CD4-positive, alpha-beta memory T cell (primary cell): Measurements from ENCODE around the gene FOXE1. TPM values are rescaled to one million over a fixed set of nuclear protein-coding genes. Genes with fewer than 3 reads are reported as not detected.

Experiments used
- CTCF ChIA-PET: fragments of 350-600 bp; sonication (Branson Sonifier 250); formaldehyde crosslinking; loops from one replicate; lab custom pipeline; 2021; ENCODE audit warnings: inconsistent platforms; ENCODE audit not compliant: partially characterized antibody; lab: Charles Lee
- POLR2A ChIA-PET: fragments of 350-600 bp; sonication (Branson Sonifier 250); formaldehyde crosslinking; loops from one replicate; lab custom pipeline; 2021; ENCODE audit not compliant: partially characterized antibody; lab: Charles Lee
- DNase-seq, 5 donors: peaks; one replicate each; pipeline versions ENCODE4 v3.0.0 to v3.0.0-alpha.2; 2020 to 2022; ENCODE audit warnings: mixed read lengths in 1 of 5
- H3K27ac ChIP-seq: one replicate; pipeline ENCODE4 v1.7.0; 2013; ENCODE audit warnings: low read depth, low read length
- H3K27me3 ChIP-seq: 2 replicates; pipeline ENCODE4 v1.7.0; 2013; ENCODE audit warnings: mild to moderate bottlenecking, low read length, moderate library complexity; ENCODE audit not compliant: insufficient read depth
- H3K36me3 ChIP-seq: 2 replicates; pipeline ENCODE4 v1.7.0; 2013; ENCODE audit warnings: mild to moderate bottlenecking, low read length, moderate library complexity; ENCODE audit not compliant: insufficient read depth
- H3K4me1 ChIP-seq: 2 replicates; pipeline ENCODE4 v1.7.0; 2013; ENCODE audit warnings: mild to moderate bottlenecking, low read length, moderate library complexity; ENCODE audit not compliant: insufficient read depth
- H3K4me3 ChIP-seq, 2 donors: one replicate each; pipeline ENCODE4 v1.7.0; 2013; ENCODE audit warnings: low read length in 2 of 2, mild to moderate bottlenecking in 1 of 2
- H3K9me3 ChIP-seq, 2 donors: one replicate each; pipeline ENCODE4 v1.7.0; 2013; ENCODE audit warnings: low read length in 2 of 2, control low read depth in 1 of 2; ENCODE audit not compliant: control insufficient read depth in 1 of 2
- H3K27ac Mint-ChIP-seq, 7 donors: one replicate each; pipeline ENCODE4 v1.8.0; 2020 to 2021; ENCODE audit warnings: mixed read lengths in 7 of 7, mild to moderate bottlenecking in 6 of 7, inconsistent platforms in 3 of 7, moderate library complexity in 3 of 7
- H3K27me3 Mint-ChIP-seq, 2 donors: one replicate each; pipeline ENCODE4 v1.8.0; 2020 to 2021; ENCODE audit warnings: mixed read lengths in 2 of 2
- H3K36me3 Mint-ChIP-seq, 2 donors: one replicate each; pipeline ENCODE4 v1.8.0; 2020 to 2021; ENCODE audit warnings: mixed read lengths in 2 of 2, inconsistent platforms in 1 of 2, mild to moderate bottlenecking in 1 of 2
- H3K4me1 Mint-ChIP-seq, 4 donors: one replicate each; pipeline ENCODE4 v1.8.0; 2020 to 2021; ENCODE audit warnings: mixed read lengths in 4 of 4, mild to moderate bottlenecking in 1 of 4
- H3K4me3 Mint-ChIP-seq, 8 donors: one replicate each; pipeline ENCODE4 v1.8.0; 2020 to 2021; ENCODE audit warnings: mixed read lengths in 8 of 8, mild to moderate bottlenecking in 7 of 8, moderate library complexity in 6 of 8, inconsistent platforms in 3 of 8
- H3K9me3 Mint-ChIP-seq, 8 donors: one replicate each; pipeline ENCODE4 v1.8.0; 2020 to 2021; ENCODE audit warnings: mixed read lengths in 8 of 8, mild to moderate bottlenecking in 5 of 8, inconsistent platforms in 3 of 8, moderate library complexity in 1 of 8
- intact Hi-C: fragments of 100-400 bp; cut with micrococcal nuclease; formaldehyde crosslinking; loops from one replicate; pipeline ENCODE4 v1.15.1; 2023
- polyA plus RNA-seq, 2 donors: library from polyadenylated mRNA; unstranded; fragments of 300-500 nt; fragmentation: Illumina TruSeq; gene quantifications; one replicate each; pipeline ENCODE4 v1.2.3, GENCODE V29; 2021
- total RNA-seq, 2 experiments: library from RNA; stranded (reverse); gene quantifications; one replicate each; pipeline ENCODE4 v1.2.3, GENCODE V29; 2021

Gene FOXE1
- total and polyA plus RNA-seq, 4 experiments from 2014 or later = not detected

DNA sequence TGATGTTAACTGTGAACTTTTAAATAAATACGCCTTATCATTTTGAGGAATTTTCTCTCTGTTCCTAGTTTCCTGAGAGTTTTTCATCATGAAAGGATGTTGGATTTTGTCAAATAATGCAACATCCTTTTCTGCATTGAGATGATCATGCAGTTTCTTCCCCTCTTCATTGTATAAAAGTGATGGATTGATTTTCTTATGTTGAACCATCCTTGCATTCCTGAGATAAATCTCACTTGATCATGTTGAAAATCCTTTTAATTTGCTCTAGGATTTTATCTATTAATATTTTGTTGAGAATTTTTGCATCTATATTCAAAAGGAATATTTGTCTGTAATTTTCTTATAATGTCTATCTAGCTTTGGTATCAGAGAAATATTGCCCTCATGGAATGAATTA is 13.3 kb downstream of the FOXE1 start:
- intact Hi-C loops = no loop called here
- Histone ChIP-seq H3K27me3 (no peaks in the 10 kb centered on the region), H3K9me3 (no peaks in the 10 kb centered on the region), H3K4me1 (no peaks in the 10 kb centered on the region), H3K36me3 (no peaks in the 10 kb centered on the region), H3K4me3 (no peak overlapping the region), H3K27ac (no peak overlapping the region)
- no peaks in the 10 kb centered on the region for H3K4me1 Mint-ChIP-seq
- no peak overlapping the region for H3K27ac Mint-ChIP-seq
- peaks cover 10 to 19% of the 10 kb centered on the region in 2 donors for H3K36me3 Mint-ChIP-seq
- CTCF ChIA-PET = interaction anchor here (0.9 to 1.3 kb wide), 2 partner anchors 24 kb away, joined by 4 to 6 read pairs; no protein-coding TSS in a partner anchor
- H3K27me3 Mint-ChIP-seq = peaks cover 18 to 34% of the 10 kb centered on the region in 2 donors
- no peak for DNase-seq
- H3K4me3 Mint-ChIP-seq = no peak overlapping the region
- POLR2A ChIA-PET = no interaction called here
- peaks cover 11 to 51% (median 27%) of the 10 kb centered on the region in 8 donors for H3K9me3 Mint-ChIP-seq

GRCh38 chr9:97866848-97867247 is 13.8 kb downstream of the FOXE1 start:
- Mint-ChIP-seq H3K36me3 (peaks cover 10 to 23% of the 10 kb centered on the region in 2 donors), H3K9me3 (peaks cover 11 to 51% (median 27%) of the 10 kb centered on the region in 8 donors), H3K4me3 (no peak overlapping the region), H3K27me3 (peaks cover 15 to 29% of the 10 kb centered on the region in 2 donors), H3K27ac (no peak overlapping the region), H3K4me1 (no peaks in the 10 kb centered on the region)
- Histone ChIP-seq H3K4me3 (no peak overlapping the region), H3K27me3 (no peaks in the 10 kb centered on the region), H3K36me3 (no peaks in the 10 kb centered on the region), H3K9me3 (no peaks in the 10 kb centered on the region), H3K4me1 (no peaks in the 10 kb centered on the region), H3K27ac (no peak overlapping the region)
- intact Hi-C loops = no loop called here
- ChIA-PET POLR2A (no interaction called here), CTCF (interaction anchor here (1.3 kb wide), 1 partner anchor 24 kb away, joined by 4 read pairs; no protein-coding TSS in a partner anchor)
- DNase-seq = no peak

- CTCF ChIA-PET = interaction anchor here (0.5 to 1.2 kb wide), 3 partner anchors 9 to 978 kb away, joined by 3 read pairs; no protein-coding TSS in a partner anchor
- DNase-seq = no peak
- Mint-ChIP-seq H3K4me1 (no peaks in the 10 kb centered on the region), H3K27ac (no peak overlapping the region), H3K27me3 (peaks cover 9 to 21% of the 10 kb centered on the region in 2 donors), H3K4me3 (no peak overlapping the region), H3K9me3 (peaks cover 11 to 51% (median 27%) of the 10 kb centered on the region in 8 donors), H3K36me3 (peaks cover 10 to 26% of the 10 kb centered on the region in 2 donors)
- Histone ChIP-seq H3K9me3 (no peaks in the 10 kb centered on the region), H3K4me3 (no peak overlapping the region), H3K4me1 (no peaks in the 10 kb centered on the region), H3K36me3 (no peaks in the 10 kb centered on the region), H3K27me3 (no peaks in the 10 kb centered on the region), H3K27ac (no peak overlapping the region)
- intact Hi-C loops = no loop called here
- POLR2A ChIA-PET = no interaction called here
Observed at GRCh38 chr9:97868859-97869258, 15.8 kb downstream of the FOXE1 start.

GRCh38 chr9:97873425-97873824 is 20.4 kb downstream of the FOXE1 start:
- Histone ChIP-seq H3K4me3 (no peak overlapping the region), H3K4me1 (no peaks in the 10 kb centered on the region), H3K9me3 (no peaks in the 10 kb centered on the region), H3K27ac (no peak overlapping the region), H3K27me3 (no peaks in the 10 kb centered on the region), H3K36me3 (no peaks in the 10 kb centered on the region)
- H3K27me3 Mint-ChIP-seq = peaks cover 1 to 6% of the 10 kb centered on the region in 2 donors
- H3K4me1 Mint-ChIP-seq = no peaks in the 10 kb centered on the region
- no peak for DNase-seq
- no peak overlapping the region for H3K4me3 Mint-ChIP-seq
- ChIA-PET POLR2A (no interaction called here), CTCF (no interaction called here)
- H3K9me3 Mint-ChIP-seq = peaks cover 0 to 9% (median under 1%) of the 10 kb centered on the region in 8 donors
- intact Hi-C loops = no loop called here
- no peak overlapping the region for H3K27ac Mint-ChIP-seq
- H3K36me3 Mint-ChIP-seq = peaks cover 2 to 23% of the 10 kb centered on the region in 2 donors

- Mint-ChIP-seq H3K9me3 (peaks cover 0 to 5% (median under 1%) of the 10 kb centered on the region in 8 donors), H3K36me3 (peaks cover 2 to 23% of the 10 kb centered on the region in 2 donors), H3K27me3 (peaks cover 1 to 6% of the 10 kb centered on the region in 2 donors), H3K4me1 (no peaks in the 10 kb centered on the region), H3K27ac (no peak overlapping the region), H3K4me3 (no peak overlapping the region)
- ChIA-PET POLR2A (no interaction called here), CTCF (no interaction called here)
- no peaks in the 10 kb centered on the region for H3K36me3 ChIP-seq
- no peak overlapping the region for H3K4me3 ChIP-seq
- H3K9me3 ChIP-seq = no peaks in the 10 kb centered on the region
- no peak overlapping the region for H3K27ac ChIP-seq
- intact Hi-C loops = no loop called here
- no peak for DNase-seq
- H3K4me1 ChIP-seq = no peaks in the 10 kb centered on the region
- H3K27me3 ChIP-seq = no peaks in the 10 kb centered on the region
Observed at GRCh38 chr9:97873882-97874281, 20.9 kb downstream of the FOXE1 start.

DNA sequence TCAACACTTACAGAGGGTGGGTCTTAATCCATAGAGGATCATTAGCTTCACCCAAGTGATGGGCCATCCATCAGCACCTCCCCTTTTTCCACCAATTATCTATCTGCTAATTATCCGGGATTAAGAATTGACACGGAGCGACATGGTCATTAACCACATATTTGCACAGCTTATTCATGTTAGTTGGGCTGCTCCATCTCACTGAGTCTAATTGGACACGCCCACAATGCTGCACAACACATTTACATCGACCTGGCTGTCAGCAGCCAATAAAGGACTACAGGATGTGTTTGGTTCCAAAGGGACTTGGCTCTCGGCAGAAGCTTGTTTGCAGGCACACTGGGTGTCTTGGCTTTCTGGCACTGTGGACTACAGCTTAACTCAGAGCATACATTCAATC is 21.6 kb downstream of the FOXE1 start:
- no peaks in the 10 kb centered on the region for H3K4me1 ChIP-seq
- H3K9me3 Mint-ChIP-seq = peaks cover 0 to 1% (median 0%) of the 10 kb centered on the region in 8 donors
- H3K27me3 Mint-ChIP-seq = peaks cover 1% of the 10 kb centered on the region in 2 donors
- ChIA-PET POLR2A (no interaction called here), CTCF (interaction anchor here (0.9 kb wide), 1 partner anchor 16 kb away, joined by 3 read pairs; no protein-coding TSS in a partner anchor)
- no peak overlapping the region for H3K4me3 Mint-ChIP-seq
- H3K4me3 ChIP-seq = no peak overlapping the region
- peaks cover 2 to 18% of the 10 kb centered on the region in 2 donors for H3K36me3 Mint-ChIP-seq
- no peaks in the 10 kb centered on the region for H3K27me3 ChIP-seq
- no peaks in the 10 kb centered on the region for H3K4me1 Mint-ChIP-seq
- H3K36me3 ChIP-seq = no peaks in the 10 kb centered on the region
- intact Hi-C loops = no loop called here
- H3K27ac ChIP-seq = no peak overlapping the region
- no peak for DNase-seq
- no peaks in the 10 kb centered on the region for H3K9me3 ChIP-seq
- no peak overlapping the region for H3K27ac Mint-ChIP-seq

DNA sequence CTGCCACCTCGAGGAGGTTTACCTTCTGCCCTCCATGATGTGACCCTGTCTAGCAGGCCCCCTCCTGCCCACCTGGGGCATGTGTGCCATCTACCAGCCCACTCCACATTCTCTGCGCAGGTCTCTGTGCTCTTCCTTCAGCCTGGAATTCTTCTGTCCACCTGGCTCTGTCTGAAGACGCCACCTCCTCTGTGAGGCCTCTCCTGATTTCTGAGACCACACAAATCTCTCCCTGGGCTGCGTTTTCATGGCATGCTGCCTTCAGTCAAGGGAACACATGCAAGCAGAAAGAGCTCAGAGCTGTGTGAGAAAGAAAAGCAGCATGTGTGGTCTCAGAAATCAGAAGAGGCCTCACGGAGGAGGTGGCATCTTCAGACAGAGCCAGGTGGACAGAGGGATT is 22.1 kb downstream of the FOXE1 start:
- Histone ChIP-seq H3K27ac (no peak overlapping the region), H3K36me3 (no peaks in the 10 kb centered on the region), H3K4me3 (no peak overlapping the region), H3K9me3 (no peaks in the 10 kb centered on the region), H3K4me1 (no peaks in the 10 kb centered on the region), H3K27me3 (no peaks in the 10 kb centered on the region)
- POLR2A ChIA-PET = no interaction called here
- intact Hi-C loops = no loop called here
- H3K36me3 Mint-ChIP-seq = peaks cover 2 to 18% of the 10 kb centered on the region in 2 donors
- peaks cover under 1 to 1% of the 10 kb centered on the region in 2 donors for H3K27me3 Mint-ChIP-seq
- H3K9me3 Mint-ChIP-seq = peaks cover 0 to 1% (median 0%) of the 10 kb centered on the region in 8 donors
- no peak for DNase-seq
- H3K4me3 Mint-ChIP-seq = no peak overlapping the region
- CTCF ChIA-PET = interaction anchor here (0.9 kb wide), 1 partner anchor 15 kb away, joined by 3 read pairs; no protein-coding TSS in a partner anchor
- no peaks in the 10 kb centered on the region for H3K4me1 Mint-ChIP-seq
- peak overlapping the region in 1 of 7 donors; percentile 32 for H3K27ac Mint-ChIP-seq
